ENCODE results near the gene RASSF4.

The RASSF4 gene

DNA sequence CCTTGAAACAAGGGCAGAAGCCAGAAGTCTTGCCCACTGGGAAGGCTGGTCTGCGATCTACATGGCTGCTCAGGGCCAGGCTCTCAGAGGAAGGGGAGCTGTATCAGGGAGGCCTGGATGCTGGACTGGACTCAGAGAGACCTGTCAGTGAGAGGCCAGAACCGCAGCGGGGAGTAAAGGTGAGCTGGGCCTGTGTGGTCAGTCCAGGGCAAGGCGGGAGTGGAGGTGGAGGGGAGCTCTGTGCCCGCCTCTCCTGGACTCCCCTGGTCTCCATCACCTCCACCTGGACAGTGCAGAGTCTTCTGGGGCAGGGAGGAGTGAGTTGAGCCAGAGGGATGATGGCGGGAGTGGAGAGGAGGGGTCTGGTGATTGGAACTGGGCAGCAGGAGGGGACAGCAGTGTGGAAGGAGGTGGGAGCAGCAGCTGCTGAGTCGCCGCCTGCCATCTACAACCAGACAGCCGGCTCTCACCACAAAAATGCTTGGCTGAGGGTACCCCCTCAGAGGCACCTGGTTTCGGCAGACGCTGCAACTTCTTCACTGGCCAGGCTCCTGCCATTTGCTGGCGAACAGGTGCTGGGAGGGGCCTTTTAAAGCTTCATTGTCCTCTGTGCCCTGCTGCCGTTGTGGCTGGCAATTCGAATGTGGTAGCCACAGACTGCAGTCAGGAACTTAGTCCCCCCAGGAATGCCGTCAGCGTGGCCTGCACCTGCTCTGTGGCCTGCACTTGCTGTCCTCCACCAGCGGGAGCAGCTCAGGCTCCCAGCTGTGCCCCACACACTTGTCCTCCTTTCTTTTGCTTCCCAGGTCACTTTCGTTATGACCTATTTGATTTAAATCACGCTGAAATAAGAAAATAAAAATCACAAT lies 3.5 kb downstream of the RASSF4 start:
- DNase-seq (ENCODE audit: low read depth, low spot score): no peak

DNA sequence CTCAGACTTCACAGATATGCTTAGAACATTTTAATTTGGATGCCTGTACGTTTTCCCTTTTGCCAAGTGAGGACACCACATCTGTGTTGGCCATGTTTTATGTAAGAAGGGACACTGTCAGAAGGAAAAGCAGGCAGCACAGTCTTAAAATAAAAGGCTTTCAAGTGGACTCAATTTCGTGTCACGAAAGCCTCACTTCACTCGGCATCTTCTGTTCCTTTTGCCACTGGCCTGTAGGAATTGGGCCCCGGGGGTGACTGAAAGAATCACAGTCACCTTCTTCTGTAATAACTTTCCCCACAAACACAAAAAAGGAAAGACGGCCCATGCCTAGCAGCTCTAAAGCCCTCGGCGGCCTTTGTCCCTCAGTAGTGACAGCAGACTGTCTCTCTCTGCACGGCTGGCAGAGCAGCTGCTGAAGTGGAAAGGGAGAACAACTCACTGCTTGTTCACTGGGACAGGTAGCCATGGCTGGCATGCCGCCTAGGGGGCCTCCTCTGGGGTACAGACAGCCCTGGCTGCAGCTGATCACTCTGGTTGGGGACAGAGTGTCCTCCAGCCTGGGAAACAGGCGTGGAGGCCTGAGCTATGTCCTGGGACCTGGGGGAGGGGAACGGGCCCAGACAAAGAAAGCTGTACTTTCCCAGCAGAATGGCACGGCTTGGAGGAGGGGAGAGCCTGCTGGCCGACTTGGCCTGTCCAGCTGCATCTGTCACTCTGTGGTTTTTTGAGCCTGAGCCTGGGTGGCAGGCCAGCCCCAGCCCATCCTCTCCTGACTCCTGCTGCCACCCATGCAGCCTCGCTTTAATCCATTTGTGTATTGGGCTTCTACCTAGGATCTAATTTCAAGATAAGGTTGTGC lies 4.4 kb downstream of the RASSF4 start:
- DNase-seq (ENCODE audit: low read depth, low spot score): no peak

DNA sequence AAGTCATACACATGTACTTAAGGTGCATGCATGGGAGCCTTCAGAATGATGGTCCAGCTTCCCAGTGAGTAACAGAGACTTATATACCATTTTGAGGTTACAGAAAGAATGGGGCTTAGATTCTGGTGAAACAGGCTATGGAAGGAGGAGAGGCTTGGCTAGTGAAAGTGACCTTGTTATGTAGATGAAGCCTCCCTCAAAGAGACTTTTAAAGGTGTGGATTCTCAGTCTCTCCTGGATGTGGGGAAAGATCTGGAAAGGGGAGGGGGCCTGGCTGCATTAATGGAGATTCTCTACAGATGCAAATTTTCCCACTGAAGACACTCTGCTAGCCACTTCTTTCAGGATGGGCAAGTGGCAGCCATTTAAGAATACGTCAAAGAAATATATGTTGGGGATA lies 5.5 kb downstream of the RASSF4 start:
- no peak for DNase-seq (ENCODE audit: low read depth, low spot score)

DNA sequence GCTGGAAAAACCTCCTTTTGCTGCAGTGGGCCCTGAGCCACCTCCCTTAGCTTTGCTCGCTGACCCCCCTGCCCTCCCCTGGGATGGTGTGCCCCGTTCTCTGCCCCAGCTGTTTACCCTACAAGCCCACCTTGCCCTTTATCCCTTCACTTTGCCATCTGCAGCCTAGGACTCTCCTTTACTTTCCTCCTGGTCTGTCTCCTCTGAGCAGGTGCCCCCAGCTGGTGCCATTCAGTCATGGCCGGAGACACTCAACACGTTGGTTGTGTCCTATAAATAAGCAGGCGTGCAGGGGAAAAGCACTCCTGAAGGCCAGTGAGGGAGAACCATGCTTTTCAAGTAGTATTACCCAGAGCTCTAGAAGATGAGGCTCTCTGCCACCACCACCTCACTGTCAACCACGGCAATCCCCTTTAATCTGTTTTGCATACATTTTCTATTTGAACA lies 6.1 kb downstream of the RASSF4 start:
- no peak for DNase-seq (ENCODE audit: low read depth, low spot score)

DNA sequence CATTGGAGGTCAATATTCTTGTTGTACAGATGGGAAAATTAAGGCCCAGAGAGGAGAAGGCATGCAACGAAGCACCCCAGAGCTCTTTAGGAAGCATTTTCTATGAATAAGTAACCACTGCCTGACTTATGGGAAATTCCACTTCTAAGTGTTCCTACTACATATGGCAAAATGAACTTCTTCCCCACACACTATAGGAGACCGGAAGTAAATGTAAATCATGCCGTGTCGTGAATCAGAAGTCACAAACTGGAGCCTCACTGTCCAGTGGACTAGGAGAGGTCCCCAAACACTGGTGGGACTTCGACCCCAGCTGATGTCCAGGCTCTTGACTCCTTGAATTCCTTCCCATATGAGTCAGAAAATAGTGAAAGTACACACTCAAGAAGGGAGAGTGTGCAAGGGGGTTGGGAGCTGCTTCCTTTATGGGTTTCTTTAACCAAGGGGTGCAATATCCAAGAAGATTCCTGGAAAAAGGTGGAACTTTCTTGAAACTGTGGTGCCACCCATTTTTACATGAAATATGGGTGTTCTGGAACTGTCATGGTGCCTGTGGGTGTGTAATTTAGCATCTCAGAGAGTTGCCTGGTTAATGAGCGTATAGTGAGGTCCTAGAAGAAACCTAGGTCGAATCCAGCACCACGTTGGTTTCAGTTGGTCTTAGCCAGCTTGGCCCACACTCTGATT lies 6.7 kb downstream of the RASSF4 start:
- DNase-seq (ENCODE audit: low read depth, low spot score): no peak

DNA sequence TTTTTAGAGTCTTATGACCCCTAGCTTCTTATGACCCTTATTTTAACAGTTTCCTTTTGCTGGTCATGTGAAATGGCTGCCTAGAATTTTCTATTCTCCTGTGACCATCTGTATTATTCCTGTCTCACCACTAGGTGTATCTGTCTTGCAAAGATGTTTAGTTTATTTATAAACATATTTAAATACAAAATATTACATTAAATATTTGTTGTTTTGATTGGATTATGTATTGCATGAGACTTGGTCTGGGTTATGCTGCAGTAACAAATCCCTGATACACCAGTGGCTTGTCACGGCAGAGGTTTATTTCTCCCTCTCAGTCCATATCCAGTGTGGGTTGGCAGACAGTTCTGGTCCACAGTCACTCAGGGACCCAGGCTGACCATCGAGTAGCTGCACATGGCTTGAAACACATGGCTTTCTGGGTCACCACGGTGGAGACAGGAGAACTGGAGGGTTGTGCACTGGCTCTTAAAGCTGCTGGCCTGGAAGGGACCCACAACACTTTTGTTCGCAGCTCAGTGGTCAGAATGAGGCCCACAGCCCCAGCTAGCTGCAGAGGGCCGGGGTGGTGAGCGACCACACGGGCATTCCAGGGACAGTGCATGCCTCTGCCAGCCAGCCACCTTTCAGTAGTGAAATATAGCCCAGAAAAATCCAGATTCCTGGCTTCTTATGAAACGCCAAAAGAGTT lies 7.4 kb downstream of the RASSF4 start:
- no peak for DNase-seq (ENCODE audit: low read depth, low spot score)

DNA sequence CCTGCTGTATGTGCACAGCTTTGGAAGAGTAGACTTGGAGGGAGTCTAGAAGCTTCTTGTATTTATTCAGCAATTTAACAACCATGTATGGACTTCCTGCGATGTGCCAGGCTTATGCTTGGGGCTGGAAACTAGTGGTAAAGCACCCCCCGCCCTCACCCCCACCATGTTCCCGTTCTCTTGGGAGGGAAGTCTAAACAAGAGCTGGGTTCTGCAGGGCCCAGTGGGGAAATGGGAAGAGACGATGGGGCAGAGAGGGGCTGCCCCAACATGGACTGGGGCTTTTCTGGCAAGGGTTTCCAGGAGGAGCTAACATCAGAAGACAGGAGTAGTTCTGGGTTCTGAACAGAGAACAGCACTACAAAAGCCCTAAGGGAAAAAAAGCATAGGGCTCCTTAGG lies 8.0 kb downstream of the RASSF4 start:
- no peak for DNase-seq (ENCODE audit: low read depth, low spot score)

DNA sequence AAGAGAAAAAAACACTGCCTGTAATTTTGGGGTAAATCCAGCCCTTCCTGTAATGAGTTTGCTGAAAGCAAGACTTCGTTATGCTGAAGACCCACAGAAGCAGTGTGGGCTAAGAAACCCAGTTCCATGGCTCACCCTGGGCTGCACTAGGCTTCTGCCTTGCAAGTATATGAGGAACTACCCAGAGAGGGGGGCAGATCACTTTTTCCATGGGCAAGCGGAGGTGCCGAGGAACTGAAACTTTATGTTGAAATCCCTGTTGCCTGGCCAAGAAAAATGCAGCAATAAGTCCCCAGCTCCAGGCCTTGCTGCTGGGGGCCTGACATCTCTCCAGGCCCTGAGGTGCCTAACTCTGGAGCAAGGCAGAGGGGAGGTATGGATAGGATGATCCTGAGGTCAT lies 8.5 kb downstream of the RASSF4 start:
- DNase-seq (ENCODE audit: low read depth, low spot score): no peak

DNA sequence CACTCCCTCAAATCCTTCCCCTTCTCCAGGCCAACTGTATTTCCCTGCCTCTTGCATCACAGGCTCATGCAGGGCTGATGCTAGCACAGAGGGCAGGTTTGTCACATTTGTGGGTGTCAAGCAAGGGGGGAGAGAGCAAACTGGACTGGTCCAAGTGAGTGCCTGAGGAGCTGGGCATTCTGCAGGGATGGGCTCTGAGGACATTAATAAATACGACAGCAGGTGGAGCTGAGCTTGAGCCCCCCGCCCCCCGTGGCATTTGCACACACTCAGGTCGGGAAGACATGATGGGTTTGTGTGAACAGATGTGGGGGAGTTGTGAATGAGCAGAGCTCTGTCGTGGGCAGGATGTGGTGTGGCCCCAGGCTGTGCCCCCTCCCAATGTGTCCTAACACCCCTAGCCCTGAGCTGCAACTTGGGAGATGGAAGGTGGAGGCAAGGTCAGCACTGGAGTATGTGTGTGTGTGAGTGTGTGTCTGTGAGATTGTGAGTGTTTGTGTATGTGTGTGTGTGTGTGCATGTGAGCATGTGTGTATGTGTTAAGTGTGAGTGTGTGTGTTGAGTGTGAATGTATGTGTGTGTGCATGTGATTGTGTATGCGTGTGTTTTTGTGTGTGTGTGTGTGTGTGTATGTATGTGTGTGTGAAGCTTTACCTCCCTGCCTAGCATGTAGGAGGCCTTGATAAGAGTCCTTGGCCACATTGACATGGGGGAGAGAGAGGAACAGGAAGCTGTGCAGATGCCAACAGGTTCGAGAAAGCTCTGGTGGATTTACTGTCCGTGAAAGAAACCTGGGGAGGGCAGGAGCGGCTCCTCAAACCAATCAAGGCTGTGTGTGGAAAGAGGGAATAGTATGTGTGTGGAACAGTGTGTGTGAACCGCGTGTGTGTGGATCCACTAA lies 9.1 kb downstream of the RASSF4 start:
- no peak for DNase-seq (ENCODE audit: low read depth, low spot score)

DNA sequence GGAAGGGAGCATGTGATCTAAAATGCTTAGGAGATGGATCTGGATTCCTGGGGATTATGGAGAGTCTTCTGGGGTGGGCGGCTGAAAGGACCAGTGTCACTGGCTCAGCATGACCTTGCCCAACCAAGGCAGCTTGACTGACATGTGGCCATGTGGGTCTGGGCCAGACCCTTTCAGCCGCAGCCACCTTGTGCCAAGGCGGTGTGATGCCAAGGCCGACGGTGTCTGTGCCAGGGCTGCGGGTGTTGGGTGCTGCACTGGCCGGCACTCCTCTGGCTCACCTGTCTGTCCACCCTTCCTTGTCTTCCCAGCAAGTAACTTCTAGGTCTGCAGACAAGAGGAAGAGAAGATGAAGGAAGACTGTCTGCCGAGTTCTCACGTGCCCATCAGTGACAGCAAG lies 10.3 kb downstream of the RASSF4 start:
- DNase-seq (ENCODE audit: low read depth, low spot score): no peak

DNA sequence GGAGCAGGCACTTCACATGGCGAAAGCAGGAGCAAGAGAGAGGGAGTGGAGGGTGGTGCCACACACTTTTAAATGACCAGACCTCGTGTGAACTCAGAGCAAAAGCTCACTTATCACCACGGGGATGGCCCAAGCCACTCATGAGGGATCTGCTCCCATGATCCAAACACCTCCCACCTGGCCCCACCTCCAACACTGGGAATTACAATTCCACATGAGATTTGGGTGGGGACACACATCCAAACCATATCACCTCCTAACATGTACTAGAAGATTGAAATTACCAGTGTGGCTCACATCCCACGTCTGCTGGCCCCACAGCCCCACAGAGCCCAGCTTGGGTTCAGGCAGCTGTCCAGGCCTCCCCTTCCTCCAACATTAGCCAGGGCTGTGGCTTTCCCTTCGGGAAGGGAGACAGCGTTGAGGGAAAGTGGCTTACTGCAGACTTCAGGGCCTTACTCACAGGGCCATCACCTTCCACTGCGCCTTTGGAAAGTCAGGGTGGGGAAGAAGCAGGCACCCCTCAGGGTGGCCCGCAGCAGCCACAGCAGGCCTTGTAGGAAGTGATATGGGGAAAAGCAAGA lies 11.3 kb downstream of the RASSF4 start:
- no peak for DNase-seq (ENCODE audit: low read depth, low spot score)

DNA sequence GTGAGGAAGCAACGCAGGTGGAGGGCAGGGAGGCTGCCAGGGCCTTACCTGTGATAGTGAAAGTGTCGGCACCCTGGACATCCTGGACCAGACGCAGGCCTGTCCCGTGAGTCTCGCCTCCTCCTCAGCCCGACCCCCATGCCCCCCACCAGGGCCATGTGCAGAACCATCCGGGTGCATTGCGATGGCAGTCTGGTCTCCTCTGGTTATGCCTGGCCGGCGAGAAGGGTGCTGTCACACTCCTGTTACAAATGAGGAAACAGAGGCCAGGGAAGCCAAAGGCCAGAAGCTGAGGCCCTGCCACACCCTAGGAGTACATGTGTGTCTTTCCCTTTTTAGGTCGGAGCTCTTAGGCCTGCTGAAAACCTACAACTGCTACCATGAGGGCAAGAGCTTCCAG lies 11.8 kb downstream of the RASSF4 start:
- DNase-seq (ENCODE audit: low read depth, low spot score): no peak

DNA sequence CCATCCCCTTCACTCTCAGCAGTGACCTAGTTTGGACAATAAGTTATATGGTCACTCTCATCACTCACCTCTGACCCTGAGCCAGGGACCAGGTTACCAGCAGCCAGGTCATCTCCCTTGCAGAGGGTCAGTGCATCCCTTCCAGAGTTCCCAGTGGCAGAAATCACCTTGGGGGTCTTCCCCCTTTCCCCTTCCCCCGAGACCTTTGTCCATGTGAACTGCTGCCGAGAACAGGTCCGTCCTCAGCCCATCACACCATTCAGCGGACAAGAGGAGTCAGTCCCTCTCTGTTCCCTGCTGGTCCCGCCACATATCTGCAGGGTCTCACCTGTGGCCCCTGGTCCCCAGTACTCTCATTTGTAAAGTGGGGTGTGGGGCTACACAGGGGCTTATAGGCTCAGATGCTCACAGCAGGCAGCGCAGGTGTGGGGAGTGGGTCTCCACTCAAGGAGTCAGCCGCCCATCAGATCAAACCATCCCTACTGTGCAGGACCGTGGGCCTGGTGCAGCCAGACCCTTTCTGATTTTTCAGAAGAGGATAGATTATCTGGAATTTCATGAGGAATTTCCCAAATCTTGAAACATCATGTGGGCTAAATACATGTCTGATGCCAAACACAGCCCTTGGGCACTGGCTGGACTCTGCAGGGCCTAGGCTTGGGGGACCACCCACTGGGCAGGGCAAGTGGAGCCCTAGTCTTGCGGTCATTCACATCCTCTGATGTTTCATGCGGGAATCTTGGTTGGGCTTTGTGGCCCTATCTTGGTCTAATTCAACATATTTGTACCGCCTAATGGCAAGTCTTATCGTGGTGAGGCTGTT lies 12.5 kb downstream of the RASSF4 start:
- no peak for DNase-seq (ENCODE audit: low read depth, low spot score)

DNA sequence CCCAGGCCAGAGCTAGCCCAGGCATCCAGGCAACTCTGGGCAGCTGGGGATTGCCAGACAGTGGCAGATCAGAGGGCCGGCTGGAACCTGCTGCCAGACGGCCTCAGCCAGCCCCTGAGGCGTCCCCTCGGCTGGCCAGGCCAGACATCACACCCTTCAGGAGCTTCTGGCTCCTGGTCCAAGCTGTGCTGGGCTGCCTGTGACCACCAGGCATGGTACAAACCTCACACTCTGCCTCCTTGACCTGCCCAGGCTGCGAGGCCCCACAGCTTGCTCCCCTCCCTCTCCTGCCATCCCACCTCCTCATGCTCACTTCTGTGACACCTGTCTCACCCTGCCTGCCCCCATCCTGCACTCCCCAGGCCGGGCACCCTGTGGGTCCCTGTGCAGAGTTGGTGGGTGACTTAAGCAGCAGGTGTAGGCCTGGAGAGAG lies 13.3 kb downstream of the RASSF4 start:
- no peak for DNase-seq (ENCODE audit: low read depth, low spot score)

DNA sequence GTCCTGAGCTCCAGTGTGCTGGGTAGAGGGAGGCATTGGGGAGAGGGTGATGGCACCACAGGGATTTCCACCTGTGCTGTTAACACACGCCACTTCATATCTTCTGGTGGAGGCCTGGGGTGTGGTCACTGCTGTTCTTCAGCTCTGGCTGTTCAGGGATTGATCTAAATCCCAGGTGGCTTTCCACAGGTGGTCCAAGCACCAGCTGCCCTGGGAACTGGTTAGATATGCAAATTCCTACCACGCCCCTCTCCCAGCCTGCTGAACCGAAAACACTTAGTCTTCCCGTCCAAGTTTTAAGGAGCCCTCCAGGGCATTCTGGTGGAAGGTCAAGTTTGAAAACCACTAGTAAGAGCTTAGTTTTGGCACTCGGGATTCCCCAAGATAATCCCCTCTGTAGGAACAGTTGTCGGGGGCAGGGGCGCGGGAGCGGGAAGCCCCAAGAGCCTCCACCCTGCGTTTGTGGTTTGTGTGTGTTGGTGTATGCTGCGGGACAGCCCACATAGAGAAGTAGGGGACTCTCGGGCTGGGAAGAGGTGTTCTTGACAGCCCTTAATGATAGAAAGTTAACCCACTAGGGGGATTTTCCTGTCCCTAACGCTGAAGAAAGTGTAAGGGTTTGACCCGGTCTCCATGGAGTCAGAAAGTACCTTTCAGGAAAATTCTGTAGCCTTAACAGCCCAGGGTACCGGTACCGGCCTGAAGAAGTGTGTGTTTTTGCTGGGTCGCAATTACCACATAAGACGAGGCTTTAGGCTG lies 13.9 kb downstream of the RASSF4 start:
- DNase-seq (ENCODE audit: low read depth, low spot score): no peak

DNA sequence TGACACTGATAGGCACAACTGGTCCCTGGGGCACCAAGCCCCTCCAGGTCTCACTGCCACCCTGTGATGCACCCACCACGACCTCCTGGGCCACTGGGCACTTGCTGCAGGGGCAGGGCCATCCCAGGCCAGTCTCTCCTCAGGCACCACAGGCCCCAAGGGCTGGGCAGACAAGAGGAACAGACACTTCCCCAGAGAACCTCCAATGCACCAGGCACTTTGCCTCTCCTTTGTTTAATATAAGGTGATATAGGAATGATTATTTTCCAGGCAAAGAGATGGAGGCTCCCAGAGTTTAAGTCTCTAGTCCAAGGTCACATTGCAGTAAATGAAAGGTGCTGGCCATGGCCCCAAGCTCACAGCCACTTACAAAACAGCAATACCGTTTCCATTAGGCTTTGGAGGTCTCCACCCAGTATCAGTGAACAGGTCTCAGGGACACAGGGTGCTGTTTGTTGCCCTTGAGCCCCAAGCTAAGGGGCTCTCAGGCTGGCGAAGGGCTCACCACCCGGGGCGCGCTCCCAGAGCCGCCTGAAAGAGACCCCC lies 14.6 kb downstream of the RASSF4 start:
- DNase-seq (ENCODE audit: low read depth, low spot score): no peak

DNA sequence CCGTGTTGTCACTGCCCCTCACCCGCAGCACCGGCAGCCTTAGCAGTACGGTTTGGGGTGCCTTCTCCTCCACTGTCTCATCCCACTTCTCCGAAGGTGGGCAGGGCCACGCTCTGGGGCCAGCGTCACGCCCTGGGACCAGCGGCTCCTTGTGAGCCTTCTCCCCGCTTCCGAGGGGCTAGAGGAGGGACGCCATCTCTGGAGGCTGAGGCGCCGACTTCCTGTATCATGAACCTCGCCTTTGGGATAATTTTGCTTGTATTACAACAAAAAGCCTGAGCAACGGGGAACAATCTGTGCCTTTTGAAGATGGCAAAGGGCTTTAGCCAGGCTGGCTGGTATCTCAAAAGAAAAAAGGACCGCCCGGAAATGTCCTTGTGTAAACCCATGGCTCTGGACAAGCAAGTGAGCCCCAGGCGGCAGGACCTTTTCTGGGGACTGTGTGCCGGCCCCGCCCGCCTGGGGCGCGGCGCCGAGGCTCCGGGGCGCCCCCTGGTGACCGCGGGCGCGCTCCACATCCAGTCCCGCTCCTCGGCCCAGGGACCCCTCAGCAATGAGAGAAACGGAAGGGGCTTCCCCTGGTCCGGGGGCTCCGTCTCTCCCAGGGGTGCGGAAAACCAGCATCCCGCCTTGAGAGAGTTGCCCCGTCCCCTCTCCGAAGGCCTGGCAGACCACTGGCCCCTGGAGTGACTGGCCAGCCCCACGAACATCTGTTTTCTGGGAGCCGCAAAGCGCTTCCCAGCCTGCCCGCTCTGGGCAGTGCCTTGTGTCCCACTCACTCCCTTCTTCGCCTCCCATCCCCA lies 15.2 kb downstream of the RASSF4 start:
- DNase-seq (ENCODE audit: low read depth, low spot score): no peak

All from brain pericyte (primary cell).